ENCODE measurements around the gene AMPH. TPM values are rescaled to one million over a fixed set of nuclear protein-coding genes. Genes with fewer than 3 reads are reported as not detected.

The AMPH gene
- total RNA-seq: not detected in 2 replicates

GRCh38 chr7:38630720-38631673 lies at the start of gene AMPH:
Gene AMPH, minus strand, starts transcription at chr7:38631373. Its CDS starts 22 bp downstream, at chr7:38631351.
- intact Hi-C loops (cut with micrococcal nuclease): no loop called here
- peaks cover 46% of the 10 kb centered on the region for H3K27me3 Mint-ChIP-seq
- H3K9me3 Mint-ChIP-seq: no peaks in the 10 kb centered on the region
- no peaks in the 10 kb centered on the region for H3K4me1 Mint-ChIP-seq
- no peak within 1 kb of the TSS for H3K27ac Mint-ChIP-seq
- peak; percentile 55 for DNase-seq
- no peaks in the 10 kb centered on the region for H3K36me3 Mint-ChIP-seq (ENCODE audit: low read depth)
- peak within 1 kb of the TSS; percentile 73 for H3K4me3 Mint-ChIP-seq

- H3K36me3 Mint-ChIP-seq (ENCODE audit: low read depth): no peaks in the 10 kb centered on the region
- intact Hi-C loops (cut with micrococcal nuclease): no loop called here
- DNase-seq: no peak
- H3K9me3 Mint-ChIP-seq: no peaks in the 10 kb centered on the region
- H3K27ac Mint-ChIP-seq: no peak overlapping the region
- H3K4me1 Mint-ChIP-seq: no peaks in the 10 kb centered on the region
- H3K4me3 Mint-ChIP-seq: no peak overlapping the region
- peaks cover 9% of the 10 kb centered on the region for H3K27me3 Mint-ChIP-seq
Observed at GRCh38 chr7:38679419-38679818, 48.2 kb upstream of the AMPH start.

GRCh38 chr7:38678698-38679054 lies 47.5 kb upstream of the AMPH start:
- Mint-ChIP-seq H3K4me1 (no peaks in the 10 kb centered on the region), H3K36me3 (ENCODE audit: low read depth) (no peaks in the 10 kb centered on the region), H3K27ac (no peak overlapping the region), H3K27me3 (peaks cover 10% of the 10 kb centered on the region), H3K4me3 (no peak overlapping the region), H3K9me3 (no peaks in the 10 kb centered on the region)
- intact Hi-C loops (cut with micrococcal nuclease): no loop called here
- DNase-seq: no peak

GRCh38 chr7:38677981-38678697 lies 47.0 kb upstream of the AMPH start:
- H3K27ac Mint-ChIP-seq: no peak overlapping the region
- no peaks in the 10 kb centered on the region for H3K36me3 Mint-ChIP-seq (ENCODE audit: low read depth)
- DNase-seq: no peak
- no peak overlapping the region for H3K4me3 Mint-ChIP-seq
- H3K9me3 Mint-ChIP-seq: no peaks in the 10 kb centered on the region
- peaks cover 10% of the 10 kb centered on the region for H3K27me3 Mint-ChIP-seq
- no peaks in the 10 kb centered on the region for H3K4me1 Mint-ChIP-seq
- intact Hi-C loops (cut with micrococcal nuclease): no loop called here

GRCh38 chr7:38675494-38676106 lies 44.4 kb upstream of the AMPH start:
- no peak overlapping the region for H3K4me3 Mint-ChIP-seq

GRCh38 chr7:38674513-38674912 lies 43.3 kb upstream of the AMPH start:
- DNase-seq: no peak
- Mint-ChIP-seq H3K9me3 (no peaks in the 10 kb centered on the region), H3K4me1 (no peaks in the 10 kb centered on the region), H3K36me3 (ENCODE audit: low read depth) (no peaks in the 10 kb centered on the region), H3K27ac (no peak overlapping the region), H3K27me3 (peaks cover 5% of the 10 kb centered on the region), H3K4me3 (no peak overlapping the region)
- intact Hi-C loops (cut with micrococcal nuclease): no loop called here

More at GRCh38 chr7:38675494-38676106, 44.4 kb upstream of the AMPH start:
- no peaks in the 10 kb centered on the region for H3K4me1 Mint-ChIP-seq
- H3K36me3 Mint-ChIP-seq (ENCODE audit: low read depth): no peaks in the 10 kb centered on the region
- intact Hi-C loops (cut with micrococcal nuclease): no loop called here
- no peak overlapping the region for H3K27ac Mint-ChIP-seq
- no peaks in the 10 kb centered on the region for H3K9me3 Mint-ChIP-seq
- DNase-seq: no peak
- H3K27me3 Mint-ChIP-seq: peaks cover 8% of the 10 kb centered on the region

GRCh38 chr7:38673795-38674194 lies 42.6 kb upstream of the AMPH start:
- Mint-ChIP-seq H3K4me1 (no peaks in the 10 kb centered on the region), H3K9me3 (no peaks in the 10 kb centered on the region), H3K27ac (no peak overlapping the region), H3K36me3 (ENCODE audit: low read depth) (no peaks in the 10 kb centered on the region), H3K4me3 (no peak overlapping the region), H3K27me3 (peaks cover 10% of the 10 kb centered on the region)
- DNase-seq: no peak
- intact Hi-C loops (cut with micrococcal nuclease): no loop called here

GRCh38 chr7:38671911-38672905 lies 41.0 kb upstream of the AMPH start:
- Mint-ChIP-seq H3K27me3 (peaks cover 11% of the 10 kb centered on the region), H3K36me3 (ENCODE audit: low read depth) (no peaks in the 10 kb centered on the region), H3K4me3 (no peak overlapping the region), H3K9me3 (no peaks in the 10 kb centered on the region), H3K27ac (no peak overlapping the region), H3K4me1 (no peaks in the 10 kb centered on the region)
- DNase-seq: no peak
- intact Hi-C loops (cut with micrococcal nuclease): no loop called here

GRCh38 chr7:38669965-38670520 lies 38.9 kb upstream of the AMPH start:
- Mint-ChIP-seq H3K27ac (no peak overlapping the region), H3K27me3 (peaks cover 10% of the 10 kb centered on the region), H3K4me3 (no peak overlapping the region), H3K4me1 (no peaks in the 10 kb centered on the region), H3K9me3 (no peaks in the 10 kb centered on the region), H3K36me3 (ENCODE audit: low read depth) (no peaks in the 10 kb centered on the region)
- intact Hi-C loops (cut with micrococcal nuclease): no loop called here
- no peak for DNase-seq

- H3K36me3 Mint-ChIP-seq (ENCODE audit: low read depth): no peaks in the 10 kb centered on the region
- peaks cover 20% of the 10 kb centered on the region for H3K27me3 Mint-ChIP-seq
- H3K4me1 Mint-ChIP-seq: no peaks in the 10 kb centered on the region
- H3K9me3 Mint-ChIP-seq: no peaks in the 10 kb centered on the region
- DNase-seq: no peak
- intact Hi-C loops (cut with micrococcal nuclease): no loop called here
- no peak overlapping the region for H3K27ac Mint-ChIP-seq
- H3K4me3 Mint-ChIP-seq: no peak overlapping the region
Observed at GRCh38 chr7:38664972-38665371, 33.8 kb upstream of the AMPH start.

- intact Hi-C loops (cut with micrococcal nuclease): loop anchor here (1.0 kb wide), 1 partner anchor 262 kb away; no protein-coding TSS in a partner anchor
- H3K4me1 Mint-ChIP-seq: no peaks in the 10 kb centered on the region
- no peaks in the 10 kb centered on the region for H3K9me3 Mint-ChIP-seq
- DNase-seq: peak; percentile 72
- no peaks in the 10 kb centered on the region for H3K36me3 Mint-ChIP-seq (ENCODE audit: low read depth)
- H3K27me3 Mint-ChIP-seq: peaks cover 19% of the 10 kb centered on the region
- H3K27ac Mint-ChIP-seq: no peak overlapping the region
- no peak overlapping the region for H3K4me3 Mint-ChIP-seq
Observed at GRCh38 chr7:38660427-38661099, 29.4 kb upstream of the AMPH start.

GRCh38 chr7:38659931-38660330 lies 28.8 kb upstream of the AMPH start:
- Mint-ChIP-seq H3K4me1 (no peaks in the 10 kb centered on the region), H3K36me3 (ENCODE audit: low read depth) (no peaks in the 10 kb centered on the region), H3K9me3 (no peaks in the 10 kb centered on the region), H3K27me3 (peaks cover 19% of the 10 kb centered on the region), H3K27ac (no peak overlapping the region), H3K4me3 (no peak overlapping the region)
- intact Hi-C loops (cut with micrococcal nuclease): loop anchor here (1.0 kb wide), 1 partner anchor 262 kb away; no protein-coding TSS in a partner anchor
- DNase-seq: peak; percentile 53

All from activated CD4-positive, alpha-beta T cell treated with anti-CD3 and anti-CD28 coated beads, Interleukin-2, amount 10 ng/mL, durations not matched to agents 24 days and 14 days (primary cell).